ENCODE measurements around the gene ACOXL.

Gene ACOXL

DNA sequence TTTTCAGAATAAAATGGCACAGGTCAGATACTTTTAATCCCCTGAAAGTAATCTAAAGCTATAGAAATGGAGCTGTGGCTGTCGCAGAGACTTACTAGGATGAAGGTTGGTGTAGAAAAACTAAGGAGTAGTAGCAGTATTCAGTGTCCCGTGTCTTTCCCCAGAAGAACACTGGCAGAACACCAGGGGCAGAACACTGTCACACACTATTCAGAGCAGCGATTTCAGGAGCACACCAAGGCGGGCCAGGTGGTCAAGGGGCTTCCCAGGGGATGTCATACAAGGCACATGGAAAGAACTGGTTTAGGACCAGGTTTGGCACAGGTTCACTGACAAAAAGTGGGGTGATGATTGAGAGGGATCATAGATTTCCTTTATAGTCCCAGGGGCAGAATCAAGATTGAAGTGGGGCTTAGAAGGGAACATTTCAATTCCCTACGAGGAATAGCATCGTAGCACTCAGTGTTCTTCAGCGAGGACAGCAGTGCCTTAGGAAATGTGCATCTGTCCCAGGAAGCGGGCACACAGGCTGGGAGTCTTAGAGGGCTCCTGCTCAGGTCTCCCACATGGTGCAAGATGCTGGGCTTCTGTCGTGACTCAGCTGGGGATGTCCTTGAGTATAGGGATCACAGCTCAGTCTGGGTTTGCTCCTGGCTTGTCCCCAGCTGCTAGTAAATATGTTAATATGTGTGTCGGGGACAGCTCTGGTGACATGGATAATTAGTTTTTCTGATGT lies 410.9 kb downstream of the ACOXL start:
- no peak for FAIRE-seq

DNA sequence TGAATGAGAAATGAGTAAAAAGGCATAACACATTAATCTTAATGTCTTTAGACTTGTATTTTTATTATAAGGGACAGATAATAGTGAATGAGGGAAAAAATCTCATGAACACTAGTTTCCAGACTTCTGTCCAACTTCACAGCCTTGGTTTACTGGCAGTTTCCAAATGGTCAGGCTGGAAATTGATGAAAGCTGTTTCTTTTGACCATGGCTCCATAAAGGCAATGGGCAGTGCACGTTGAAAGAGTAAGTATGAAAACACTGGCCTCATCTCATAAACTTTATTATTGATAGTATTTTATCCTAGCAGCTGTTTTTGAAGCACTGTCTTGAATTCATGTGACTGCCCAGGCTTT lies 411.4 kb downstream of the ACOXL start:
- FAIRE-seq = no peak

DNA sequence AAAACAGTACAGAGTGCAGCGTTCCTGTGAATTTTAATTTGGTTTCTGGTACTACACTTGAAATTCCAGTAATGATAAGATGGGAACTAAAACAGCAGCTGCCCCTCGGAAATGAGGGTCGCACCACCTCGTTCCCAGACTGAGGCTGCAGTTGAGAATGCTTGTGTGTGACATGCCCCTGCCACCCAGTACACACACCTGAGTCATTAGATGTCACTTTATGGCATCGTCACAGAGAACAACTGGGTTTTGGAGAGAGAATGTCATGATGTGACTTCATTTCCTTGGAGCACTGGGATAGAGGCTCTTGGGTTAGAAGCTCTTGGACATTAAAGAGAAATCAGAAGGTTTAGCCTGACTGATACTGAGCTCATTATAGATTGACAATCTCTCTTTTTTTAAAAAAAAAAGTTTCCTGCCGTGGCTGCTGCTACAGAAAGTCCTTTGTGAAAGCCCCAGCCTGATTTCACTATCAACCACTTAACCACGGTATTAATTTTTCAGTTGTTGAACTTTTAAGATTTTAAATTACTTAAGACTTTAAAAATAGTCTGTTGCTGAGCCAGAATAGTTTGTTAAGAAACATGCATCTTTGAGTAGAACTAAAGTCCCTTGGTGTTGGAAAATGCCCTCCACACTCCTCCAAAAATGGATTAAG lies 412.9 kb downstream of the ACOXL start:
- FAIRE-seq = no peak

DNA sequence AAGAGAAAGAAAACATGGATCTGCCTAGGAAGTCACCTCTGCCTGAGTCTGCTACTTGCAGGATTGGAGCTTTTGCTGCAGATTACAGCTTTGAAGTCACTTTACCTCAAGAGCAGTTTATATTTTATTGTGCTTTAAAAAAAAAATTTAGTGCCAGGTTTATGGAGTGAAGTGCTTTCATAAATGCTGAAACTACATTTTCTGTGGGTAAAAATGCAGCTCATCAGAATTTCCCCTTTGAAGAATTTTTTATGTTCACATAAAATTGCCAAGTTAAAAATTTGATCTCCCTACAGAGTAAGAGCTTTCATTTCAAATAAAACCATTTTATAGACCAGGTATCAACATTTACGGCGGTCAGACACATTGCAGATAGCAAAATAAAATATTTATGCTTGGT lies 413.6 kb downstream of the ACOXL start:
- FAIRE-seq = no peak

DNA sequence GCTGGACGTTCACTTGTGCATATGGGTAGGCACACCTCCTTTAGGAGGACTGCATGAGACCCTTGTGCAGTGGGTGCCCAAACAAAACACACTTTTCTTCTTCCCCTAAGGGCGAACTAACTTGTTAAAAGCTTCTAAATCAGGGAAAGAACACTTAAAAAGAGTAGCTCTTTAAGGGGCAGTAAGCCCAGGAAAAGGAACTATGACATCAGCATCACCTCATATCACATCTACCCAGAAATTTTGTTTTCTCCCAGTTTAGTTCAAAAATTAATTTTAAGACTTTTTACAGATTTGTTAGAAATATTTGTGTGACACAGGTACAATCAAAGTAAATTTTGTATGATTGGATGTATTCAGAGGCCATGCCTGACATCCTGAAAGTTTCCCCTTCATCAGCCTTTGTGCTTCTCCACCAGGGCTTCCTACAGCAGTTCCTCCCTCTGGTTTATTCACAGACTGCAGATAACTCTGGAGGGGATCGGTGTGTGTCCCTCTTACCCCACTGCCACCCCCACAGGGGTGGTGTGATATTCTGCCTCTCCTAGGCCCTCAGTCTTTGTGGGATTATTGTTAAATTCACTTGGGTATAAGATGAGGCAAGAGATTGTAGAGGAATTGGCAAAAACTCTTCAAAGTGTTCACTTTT lies 416.0 kb downstream of the ACOXL start:
- FAIRE-seq = no peak

DNA sequence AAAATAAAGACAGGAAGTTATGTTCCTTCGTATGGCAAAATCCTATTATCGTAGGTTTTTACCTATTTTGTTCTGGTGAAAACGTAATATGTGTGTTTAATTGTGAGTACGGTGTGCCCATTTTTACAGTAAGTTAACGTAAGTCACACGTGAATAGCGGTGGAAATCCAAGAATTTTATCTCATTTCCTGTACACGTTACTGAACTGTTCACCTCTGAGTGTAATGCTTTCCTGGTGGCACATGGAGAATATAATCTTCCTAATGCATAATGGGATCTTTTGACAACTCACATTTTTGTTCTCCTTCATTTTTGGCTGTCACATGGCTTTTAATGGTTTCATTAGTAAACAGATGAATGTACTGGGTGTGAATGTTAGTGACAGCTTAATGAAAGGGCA lies 416.6 kb downstream of the ACOXL start:
- no peak for FAIRE-seq

DNA sequence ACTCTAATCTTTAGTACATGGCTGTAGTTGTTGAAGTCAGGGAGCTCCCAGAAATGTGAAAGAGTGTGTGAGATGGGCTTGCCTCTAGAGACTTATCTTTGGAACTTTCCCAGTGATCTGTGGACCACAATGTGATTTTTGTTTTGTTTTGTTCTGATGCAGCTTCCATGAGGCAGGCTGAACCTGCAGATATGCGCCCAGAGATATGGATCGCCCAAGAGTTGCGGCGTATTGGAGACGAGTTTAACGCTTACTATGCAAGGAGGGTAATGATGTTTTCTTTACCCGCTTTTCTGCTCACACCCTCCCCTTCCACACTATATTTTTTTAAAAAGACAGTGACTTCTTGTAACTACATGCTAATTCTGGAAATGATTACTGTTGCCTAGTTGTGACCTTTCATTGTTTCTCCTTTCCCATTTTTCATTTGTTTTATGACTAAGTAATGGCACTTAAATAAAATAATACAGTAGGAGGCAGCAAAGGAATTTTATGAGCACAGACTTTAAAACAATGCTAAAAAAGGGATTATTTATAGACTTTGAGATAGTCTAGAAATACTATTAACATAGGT lies 417.6 kb downstream of the ACOXL start:
- FAIRE-seq = no peak

DNA sequence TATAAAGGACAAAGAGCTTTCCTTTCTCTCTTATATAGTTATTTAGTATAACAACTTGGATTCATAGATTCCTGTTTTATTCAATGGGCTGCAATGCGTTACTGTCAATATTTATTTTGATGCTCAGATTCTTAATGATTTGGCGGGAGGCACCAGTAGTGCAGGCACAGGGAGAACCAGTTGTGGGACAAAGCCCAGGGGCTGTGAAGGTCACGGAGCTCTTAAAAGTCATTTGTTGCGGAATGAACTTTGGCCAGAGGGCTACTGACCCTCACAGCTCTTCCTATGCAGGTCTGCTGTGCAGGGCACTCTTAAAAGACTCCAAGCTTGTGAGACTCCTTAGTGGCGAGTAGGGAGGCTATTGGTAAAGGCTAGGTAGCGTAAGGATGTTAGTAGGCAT lies 422.4 kb downstream of the ACOXL start:
- no peak for FAIRE-seq

DNA sequence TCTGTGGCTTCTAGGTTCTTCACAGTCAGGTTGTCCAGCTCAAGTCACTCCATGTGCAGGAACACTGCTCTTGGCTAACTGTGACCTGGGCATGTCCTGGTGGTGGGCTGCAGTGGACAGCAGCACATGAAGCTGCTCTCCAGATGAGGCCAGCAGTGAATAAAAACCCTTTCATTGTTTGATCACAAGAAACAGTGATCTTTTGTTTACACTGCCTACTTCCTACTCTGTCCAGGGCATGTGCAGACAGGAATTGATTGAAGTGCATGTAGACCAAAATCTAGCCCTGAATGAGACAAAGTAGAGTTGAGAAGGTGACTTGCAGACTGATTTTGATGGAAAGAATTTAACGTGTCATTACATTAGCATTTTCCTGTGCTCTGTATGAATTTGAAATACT lies 423.2 kb downstream of the ACOXL start:
- no peak for FAIRE-seq

DNA sequence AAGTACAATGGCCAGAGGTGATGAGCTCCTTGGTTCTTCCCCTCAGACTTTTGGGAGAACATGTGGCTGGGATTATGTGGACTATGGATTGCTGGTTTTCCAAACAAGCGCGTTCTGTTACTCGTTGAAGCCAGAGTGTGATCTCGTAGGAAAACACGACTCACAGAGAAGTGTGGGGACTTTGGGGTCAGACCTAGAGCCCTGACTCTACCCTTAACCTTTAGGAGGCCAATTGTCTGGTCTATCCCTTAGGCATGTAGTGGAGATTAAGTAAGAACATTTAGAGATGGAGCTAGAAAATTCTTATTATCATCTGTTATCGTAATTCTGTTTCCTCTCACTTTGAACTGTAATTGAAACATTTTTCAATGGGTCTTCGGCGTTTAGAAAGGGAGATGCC lies 424.2 kb downstream of the ACOXL start:
- no peak for FAIRE-seq

DNA sequence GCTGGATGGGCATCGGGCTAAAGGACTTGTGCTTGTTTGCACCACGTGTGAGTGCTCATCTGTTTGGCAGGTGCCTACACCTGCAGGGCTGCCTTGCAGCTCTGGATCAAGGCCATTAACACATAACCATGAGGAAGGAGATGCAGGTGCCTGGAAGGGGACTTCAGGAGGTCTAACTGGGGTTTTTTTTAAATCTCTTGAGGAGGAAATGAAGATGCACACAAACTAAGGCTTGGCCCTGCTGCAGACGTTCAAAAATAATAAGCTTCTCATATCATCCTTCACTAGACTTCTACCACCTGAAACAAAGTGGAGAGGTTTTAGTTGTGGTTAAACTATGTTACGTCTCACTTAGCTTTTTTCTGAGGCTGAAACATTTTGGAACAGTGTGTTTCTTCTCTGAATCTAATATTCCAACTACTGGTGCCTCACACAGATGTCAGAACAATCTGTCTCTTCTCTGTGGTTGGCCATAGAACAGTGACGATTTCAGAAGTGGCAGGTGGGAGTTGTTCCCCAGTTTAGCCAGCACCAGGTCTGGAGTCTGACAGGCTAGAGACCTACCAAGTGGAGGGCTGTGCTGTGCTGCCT lies 424.8 kb downstream of the ACOXL start:
- no peak for FAIRE-seq

DNA sequence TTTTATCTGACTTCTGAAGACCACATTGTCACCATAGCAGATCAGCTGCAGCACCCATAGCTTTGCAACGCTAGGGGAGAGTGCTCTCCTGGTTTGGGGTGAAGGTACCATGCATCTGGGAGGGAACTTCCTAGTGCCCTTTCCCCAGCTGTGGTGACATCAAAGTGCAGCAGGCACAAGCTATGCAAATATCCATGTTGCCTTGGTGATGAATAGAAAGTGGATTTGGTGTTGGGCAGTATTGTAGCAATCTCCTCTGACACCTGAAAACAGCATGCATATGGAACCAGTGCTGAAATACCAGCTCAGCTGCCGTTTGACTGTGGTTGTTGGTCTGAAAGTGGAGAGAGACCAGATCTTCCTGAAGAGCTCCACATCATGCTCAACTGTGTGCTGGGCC lies 425.4 kb downstream of the ACOXL start:
- FAIRE-seq = no peak

DNA sequence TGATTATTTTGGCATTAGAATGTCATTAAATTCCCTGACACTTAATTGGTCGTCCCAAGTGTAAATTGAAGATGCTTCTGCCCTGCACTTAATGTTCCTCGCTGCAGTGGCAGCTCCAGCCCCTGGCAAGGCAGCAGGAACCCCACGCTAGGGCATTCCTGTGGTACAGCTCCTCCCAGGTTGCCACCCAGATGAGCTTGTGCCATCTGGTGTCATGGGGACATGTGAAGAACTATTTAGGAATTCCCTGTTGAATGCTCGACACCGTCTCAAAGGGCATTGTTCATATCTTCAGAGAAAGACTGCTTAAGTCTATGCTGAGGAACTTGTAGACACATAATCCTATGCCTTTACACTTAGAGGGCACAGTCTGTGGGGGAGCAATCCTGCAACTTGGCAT lies 427.3 kb downstream of the ACOXL start:
- FAIRE-seq = no peak

DNA sequence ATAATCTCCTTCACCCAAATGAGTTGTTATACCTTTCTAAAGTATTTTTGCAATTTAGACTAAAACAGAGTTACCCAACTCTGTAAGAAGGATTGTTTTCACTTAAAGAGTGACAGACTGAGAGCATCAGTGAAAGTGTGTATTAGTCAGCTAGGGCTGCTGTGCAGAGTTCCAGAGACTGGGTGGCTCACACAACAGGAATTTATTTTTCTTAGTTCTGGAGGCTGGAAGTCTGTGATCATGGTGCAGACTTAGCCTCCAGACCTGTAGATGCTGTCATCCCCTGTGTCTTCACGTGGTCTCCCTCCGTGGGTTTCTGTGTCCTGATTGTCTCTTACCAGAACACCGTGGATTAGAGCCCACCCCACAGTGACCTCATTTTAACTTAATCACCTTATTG lies 428.4 kb downstream of the ACOXL start:
- no peak for FAIRE-seq

DNA sequence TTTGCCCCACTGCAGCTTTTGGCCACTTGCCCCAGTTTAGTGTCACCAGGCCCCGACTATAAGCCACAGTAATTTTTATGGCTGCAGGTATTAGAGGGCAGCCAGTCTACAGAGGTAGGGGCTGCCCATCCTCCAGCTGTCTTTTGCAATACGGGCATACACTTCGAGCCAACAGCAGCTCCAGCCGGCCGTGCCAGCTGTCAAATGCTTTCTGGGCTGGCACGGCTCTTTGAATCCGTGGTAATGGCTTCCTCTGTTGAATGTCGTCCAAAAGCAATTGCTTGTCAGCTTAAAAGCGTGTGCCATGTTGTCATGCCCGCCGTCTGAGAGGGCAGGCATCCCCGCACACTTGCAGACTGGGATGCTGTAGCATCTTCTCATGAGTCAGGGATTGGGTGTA lies 429.6 kb downstream of the ACOXL start:
- FAIRE-seq = no peak

DNA sequence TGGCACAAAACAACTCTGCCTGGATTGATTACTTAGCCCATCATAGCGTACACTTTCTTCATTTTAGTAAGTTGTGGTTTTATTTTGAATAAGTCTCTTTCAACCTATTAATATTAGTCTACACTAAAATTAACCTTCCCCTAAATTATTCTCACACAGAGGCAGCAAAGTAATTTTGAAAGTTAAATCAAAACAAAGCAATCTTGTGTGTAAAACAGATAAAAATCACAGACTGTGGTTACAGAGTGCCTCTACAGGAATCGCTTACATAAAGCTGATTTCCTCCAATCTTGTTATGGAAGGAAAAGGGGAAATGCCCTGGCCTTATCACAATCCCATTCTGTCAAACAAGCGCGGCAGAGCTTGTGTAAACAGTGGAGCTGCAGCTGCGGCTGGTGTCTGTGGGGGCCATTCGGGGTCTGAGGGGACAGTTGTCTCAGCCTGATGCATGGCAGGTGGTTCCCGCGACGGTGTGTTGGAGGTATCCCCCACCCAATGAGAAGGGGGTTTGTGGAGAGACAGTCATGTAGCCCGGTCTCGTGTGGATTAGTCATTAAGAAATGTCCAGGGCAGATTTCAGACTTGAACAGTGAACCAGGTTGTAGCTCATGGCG lies 430.5 kb downstream of the ACOXL start:
- FAIRE-seq = no peak

DNA sequence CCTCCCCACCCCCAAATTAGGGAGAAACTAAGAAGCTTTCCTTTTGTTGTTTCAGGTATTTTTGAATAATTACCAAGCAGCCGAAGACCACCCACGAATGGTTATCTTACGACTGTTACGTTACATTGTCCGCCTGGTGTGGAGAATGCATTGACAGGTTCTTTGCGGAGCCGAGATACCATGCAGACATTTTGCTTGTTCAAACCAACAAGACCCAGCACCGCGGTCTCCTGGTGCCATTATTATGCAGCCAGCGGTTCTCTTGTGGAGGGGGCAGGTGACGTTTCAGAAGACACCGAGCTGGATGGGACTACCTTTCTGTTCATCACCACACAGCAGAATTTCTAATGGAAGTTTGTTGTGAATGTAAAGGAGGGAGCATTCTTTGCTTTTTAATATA lies 431.7 kb downstream of the ACOXL start:
- no peak for FAIRE-seq

DNA sequence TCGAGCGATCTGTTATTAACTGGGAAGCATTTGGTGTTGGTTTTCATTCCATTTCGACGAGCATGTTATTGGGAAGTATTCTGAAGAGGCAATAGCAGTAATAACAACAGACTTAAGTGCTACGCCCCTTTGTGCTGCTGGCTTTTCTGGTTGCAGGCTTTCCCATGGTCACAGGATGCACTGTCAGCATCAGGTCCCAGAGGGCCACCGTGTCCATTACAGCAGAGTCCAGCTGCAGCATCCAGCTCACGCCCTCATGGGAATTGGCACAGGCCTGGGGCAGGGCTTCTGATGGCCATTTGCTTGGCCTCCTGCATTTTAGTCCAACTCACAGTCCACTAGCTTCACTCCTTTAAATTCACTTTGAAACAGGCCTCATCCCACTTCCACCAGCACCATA lies 432.7 kb downstream of the ACOXL start:
- no peak for FAIRE-seq

DNA sequence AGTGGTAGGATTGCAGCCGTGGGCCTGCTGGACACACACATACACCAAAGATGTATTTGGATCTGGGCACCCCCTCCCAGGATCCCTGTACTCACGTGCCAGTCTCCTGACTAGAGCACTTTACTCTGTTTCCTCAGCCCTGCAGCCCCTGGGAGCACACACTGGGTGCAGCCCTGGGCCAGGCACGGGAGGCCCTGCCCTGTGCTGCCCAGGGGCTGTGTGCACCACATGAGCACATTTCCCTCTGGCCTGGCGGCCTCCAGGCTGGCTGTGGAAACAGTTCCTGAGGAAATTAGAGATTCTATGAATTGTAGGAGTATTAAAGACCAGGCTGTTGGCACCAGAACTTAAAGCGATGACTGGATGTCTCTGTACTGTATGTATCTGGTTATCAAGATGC lies 433.7 kb downstream of the ACOXL start:
- no peak for FAIRE-seq

DNA sequence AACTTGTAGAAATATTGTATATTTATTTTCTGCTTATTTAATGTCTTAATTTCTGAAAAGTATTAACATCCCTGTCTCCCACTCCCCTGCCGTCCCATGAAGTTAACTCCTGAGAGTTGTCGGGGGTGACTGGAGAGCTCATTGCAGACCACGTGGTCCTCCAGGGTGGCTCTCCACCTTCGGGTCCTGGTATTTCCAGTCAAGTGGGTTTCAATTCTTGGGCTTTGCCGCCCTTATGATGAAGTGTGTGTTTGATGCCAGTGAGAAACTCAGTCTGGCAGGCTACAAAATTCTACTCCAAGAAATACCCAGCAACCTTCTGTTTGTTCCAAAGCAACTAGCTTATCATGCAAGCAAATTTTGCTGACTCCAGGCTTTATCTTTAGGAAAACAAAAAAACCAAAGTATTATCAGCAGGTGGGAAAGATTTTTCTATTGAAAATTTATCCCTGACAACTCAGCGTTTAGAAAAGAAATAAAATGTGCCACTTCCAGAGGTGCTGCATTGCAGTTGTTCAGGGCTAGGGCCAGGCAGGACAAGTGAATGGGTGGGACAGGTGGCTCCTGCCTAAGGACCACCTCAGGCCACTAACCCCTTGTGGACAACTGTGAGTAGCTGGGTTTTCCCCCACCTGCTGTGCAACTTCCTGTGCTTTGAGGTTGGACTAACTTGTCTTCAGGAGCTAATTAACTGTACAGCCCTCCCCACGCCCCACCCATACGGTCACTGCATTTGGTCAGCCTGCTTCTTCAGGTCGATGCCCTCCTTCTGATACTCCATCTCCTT lies 434.9 kb downstream of the ACOXL start:
- no peak for FAIRE-seq

DNA sequence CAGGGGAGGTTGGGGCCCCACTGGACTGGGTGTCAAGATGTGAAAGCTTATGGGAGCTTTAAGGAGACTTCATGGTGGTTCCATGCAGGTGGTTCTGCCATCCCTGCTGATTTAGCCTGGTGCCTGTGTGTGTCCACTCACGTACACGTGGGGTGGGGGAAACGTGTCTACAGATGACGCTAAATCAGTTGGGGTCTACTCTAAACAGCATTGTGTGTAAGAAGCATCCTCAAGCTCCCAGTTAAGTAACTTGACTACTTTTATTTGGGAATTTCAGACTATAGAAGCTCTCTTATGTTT lies 435.4 kb downstream of the ACOXL start:
- FAIRE-seq = no peak
